Mesodermal cell (in vitro differentiated cells): Measurements from ENCODE around the gene MUC3A.

Experiments
- H3K27ac ChIP-seq: 2 replicates; pipeline ENCODE4 v1.7.0; 2013; ENCODE audit warnings: mild to moderate bottlenecking, low read depth, low read length, moderate library complexity; ENCODE audit not compliant: severe bottlenecking
- H3K36me3 ChIP-seq: 2 replicates; pipeline ENCODE4 v1.7.1; 2013; ENCODE audit warnings: mild to moderate bottlenecking, low read length, moderate library complexity; ENCODE audit not compliant: control insufficient read depth, insufficient read depth
- H3K4me1 ChIP-seq: one replicate; pipeline ENCODE4 v1.7.1; 2013; ENCODE audit warnings: mild to moderate bottlenecking, low read length; ENCODE audit not compliant: insufficient read depth, control insufficient read depth, poor library complexity, severe bottlenecking
- H3K4me3 ChIP-seq: 2 replicates; pipeline ENCODE4 v1.7.0; 2013; ENCODE audit warnings: low read length, control low read depth, mild to moderate bottlenecking; ENCODE audit not compliant: insufficient read depth, poor library complexity, severe bottlenecking; ENCODE audit errors: extremely low read depth
- H3K9me3 ChIP-seq: 2 replicates; pipeline ENCODE4 v1.7.1; 2013; ENCODE audit warnings: mild to moderate bottlenecking, low read length, moderate library complexity; ENCODE audit not compliant: control insufficient read depth
- WGBS, 2 experiments: methylation state at CpG; one replicate each; pipeline ENCODE4 v1.1.5; 2013; ENCODE audit warnings: missing lambda C conversion rate in 2 of 2; ENCODE audit not compliant: insufficient coverage in 2 of 2; 5-methylcytosine and 5-hydroxymethylcytosine counted together

The MUC3A gene

DNA sequence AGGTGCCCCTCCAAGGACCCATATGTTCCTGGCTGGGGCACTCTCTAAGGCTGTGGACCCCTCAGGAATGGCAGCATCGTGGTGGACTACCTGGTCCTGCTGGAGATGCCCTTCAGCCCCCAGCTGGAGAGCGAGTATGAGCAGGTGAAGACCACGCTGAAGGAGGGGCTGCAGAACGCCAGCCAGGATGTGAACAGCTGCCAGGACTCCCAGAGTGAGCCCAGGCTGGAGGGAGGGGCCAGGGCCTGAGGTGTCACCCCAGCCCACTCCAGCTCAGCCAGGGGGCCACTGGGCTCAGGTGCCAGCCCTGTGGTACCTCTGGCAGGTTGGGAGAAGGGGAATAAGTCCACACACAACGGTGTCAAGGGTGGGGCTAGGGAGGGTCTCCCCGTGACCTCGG lies 15.3 kb downstream of the MUC3A start:
- Histone ChIP-seq H3K27ac (no peak overlapping the region), H3K9me3 (no peaks in the 10 kb centered on the region), H3K36me3 (no peaks in the 10 kb centered on the region), H3K4me1 (peaks cover 6% of the 10 kb centered on the region), H3K4me3 (no peak overlapping the region)
- 73 to 75% methylated on average over 7 of the region's 7 CpGs for WGBS, 2 experiments

DNA sequence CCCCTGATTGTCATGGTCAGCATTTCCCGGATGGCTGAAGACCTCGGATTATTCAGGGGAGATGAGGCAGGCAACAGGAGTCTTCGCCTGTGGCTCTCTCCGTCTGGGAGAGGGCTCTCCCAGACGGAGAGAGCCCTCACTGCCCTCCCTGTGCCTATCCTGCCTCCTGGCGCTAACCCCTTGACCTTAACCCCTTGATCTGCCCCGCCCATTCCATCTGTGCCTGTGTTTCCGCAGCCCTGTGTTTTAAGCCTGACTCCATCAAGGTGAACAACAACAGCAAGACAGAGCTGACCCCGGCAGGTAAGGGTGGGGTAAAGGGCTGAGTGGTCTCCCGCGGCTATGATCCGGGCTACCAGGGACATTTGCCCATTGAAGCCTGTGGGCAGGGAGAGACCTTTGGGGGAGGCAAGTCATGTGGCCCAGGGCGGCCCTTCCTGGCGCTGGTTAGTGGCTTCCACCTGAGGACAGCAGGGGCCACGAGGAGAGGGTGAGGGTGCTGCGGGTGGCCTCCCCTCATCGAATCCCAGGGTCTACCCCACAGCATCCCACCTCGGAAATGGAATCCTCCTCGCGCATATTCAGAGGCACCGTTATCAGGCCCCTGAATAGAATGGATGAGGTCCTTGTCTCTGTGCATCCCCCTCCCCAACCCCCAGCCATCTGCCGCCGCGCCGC lies 15.8 kb downstream of the MUC3A start:
- Histone ChIP-seq H3K9me3 (no peaks in the 10 kb centered on the region), H3K4me1 (peaks cover 6% of the 10 kb centered on the region), H3K27ac (no peak overlapping the region), H3K4me3 (peak overlapping the region; percentile 34), H3K36me3 (no peaks in the 10 kb centered on the region)
- 30 to 33% methylated on average over 23 to 24 of the region's 25 CpGs for WGBS, 2 experiments

DNA sequence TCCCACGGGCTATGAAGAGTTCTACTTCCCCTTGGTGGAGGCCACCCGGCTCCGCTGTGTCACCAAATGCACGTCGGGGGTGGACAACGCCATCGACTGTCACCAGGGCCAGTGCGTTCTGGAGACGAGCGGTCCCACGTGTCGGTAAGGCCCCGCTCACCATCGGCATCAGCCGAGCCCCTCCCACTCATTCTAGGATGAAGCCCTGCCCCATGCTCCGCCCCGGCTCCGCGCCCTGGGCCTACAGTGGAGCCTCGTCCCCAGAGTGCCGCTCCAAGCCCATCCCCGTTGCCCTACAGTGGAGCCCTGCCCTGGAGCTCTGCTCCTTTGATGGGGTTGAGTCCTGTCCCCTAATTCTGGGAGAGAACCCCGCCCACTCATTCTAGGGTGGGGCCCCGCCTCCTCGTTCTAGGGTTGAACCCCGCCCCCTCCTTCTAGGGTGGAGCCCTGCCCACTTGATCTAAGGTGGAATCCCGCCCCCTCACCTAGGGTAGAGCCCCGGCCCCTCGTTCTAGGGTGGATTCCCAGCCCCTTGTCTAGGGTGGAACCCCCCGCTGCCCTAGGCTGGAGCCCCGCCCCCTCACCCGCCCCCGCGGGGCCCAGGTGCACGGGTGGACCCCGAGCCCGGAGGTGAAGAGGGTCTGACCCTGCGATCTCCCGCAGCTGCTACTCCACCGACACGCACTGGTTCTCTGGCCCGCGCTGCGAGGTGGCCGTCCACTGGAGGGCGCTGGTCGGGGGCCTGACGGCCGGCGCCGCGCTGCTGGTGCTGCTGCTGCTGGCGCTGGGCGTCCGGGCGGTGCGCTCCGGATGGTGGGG lies 16.6 kb downstream of the MUC3A start:
- Histone ChIP-seq H3K4me3 (peak overlapping the region; percentile 34), H3K36me3 (no peaks in the 10 kb centered on the region), H3K4me1 (peaks cover 6% of the 10 kb centered on the region), H3K27ac (no peak overlapping the region), H3K9me3 (no peaks in the 10 kb centered on the region)
- 1 to 2% methylated on average over 54 to 57 of the region's 58 CpGs for WGBS, 2 experiments

DNA sequence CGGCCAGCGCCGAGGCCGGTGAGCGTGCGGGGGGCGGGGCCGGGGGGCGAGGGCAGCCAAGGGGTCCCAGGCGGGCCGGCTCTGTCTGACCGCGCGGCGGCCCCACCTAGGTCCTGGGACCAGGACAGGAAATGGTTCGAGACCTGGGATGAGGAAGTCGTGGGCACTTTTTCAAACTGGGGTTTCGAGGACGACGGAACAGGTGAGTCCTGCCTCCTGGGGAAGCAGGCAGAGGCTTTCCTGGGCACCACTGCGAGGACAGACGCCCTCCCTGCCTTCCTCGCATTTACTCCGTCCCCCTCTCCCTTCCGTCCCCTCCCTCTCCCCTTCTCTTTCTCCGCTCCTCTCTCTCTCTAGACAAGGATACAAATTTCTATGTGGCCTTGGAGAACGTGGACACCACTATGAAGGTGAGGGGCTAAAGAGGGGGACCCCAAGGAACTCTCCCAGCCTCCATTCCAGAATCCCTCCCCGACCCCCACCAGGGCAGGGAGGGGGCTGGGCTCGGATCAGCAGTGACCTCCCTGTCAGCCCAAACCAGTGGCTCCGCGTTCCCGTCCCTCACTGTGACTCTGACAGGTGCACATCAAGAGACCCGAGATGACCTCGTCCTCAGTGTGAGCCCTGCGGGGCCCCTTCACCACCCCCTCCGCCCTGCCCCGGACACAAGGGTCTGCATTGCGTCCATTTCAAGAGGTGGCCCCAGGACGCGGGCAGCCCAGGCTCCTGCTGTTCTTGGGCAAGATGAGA lies 17.4 kb downstream of the MUC3A start:
- Histone ChIP-seq H3K4me3 (peak overlapping the region; percentile 34), H3K4me1 (peaks cover 6% of the 10 kb centered on the region), H3K36me3 (no peaks in the 10 kb centered on the region), H3K9me3 (no peaks in the 10 kb centered on the region), H3K27ac (no peak overlapping the region)
- 15% methylated on average over 36 to 39 of the region's 40 CpGs for WGBS, 2 experiments

DNA sequence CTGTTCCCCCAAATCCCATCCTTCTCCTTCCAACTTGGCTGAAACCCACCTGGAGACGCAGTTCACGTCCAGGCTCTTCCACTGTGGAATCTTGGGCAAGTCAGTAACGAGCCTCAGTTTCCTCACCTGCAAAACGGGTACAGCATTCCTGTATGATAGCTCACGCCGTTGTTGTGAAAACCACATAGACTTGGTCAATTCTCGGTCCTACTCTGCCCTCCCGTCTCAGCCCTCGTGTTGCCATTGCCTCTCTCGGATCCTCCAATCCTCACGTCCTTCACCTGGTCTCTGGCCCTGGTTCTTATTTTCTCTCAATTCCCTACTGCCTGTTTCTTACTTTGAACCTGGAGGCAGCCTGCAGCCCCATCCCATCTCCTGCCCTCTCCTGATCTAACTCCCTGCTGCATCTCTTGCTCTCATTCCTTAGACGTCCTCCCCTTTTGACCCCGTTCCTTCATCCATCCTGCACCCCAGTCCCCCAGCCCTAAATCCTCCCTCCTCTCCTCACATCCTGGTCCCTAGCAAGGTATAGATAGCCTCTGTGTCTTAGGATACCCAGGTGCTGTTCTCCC lies 18.0 kb downstream of the MUC3A start:
- no peaks in the 10 kb centered on the region for H3K36me3 ChIP-seq
- WGBS, 2 experiments: 55 to 57% methylated on average over 13 of the region's 13 CpGs
- H3K4me1 ChIP-seq: peaks cover 6% of the 10 kb centered on the region
- H3K9me3 ChIP-seq: no peaks in the 10 kb centered on the region
- H3K4me3 ChIP-seq: no peak overlapping the region
- no peak overlapping the region for H3K27ac ChIP-seq

GRCh38 chr7:100968031-100968430 lies 18.7 kb downstream of the MUC3A start:
- Histone ChIP-seq H3K4me1 (peaks cover 6% of the 10 kb centered on the region), H3K4me3 (no peak overlapping the region), H3K27ac (no peak overlapping the region), H3K36me3 (no peaks in the 10 kb centered on the region), H3K9me3 (no peaks in the 10 kb centered on the region)
- WGBS, 2 experiments: 31 to 33% methylated on average over 4 to 5 of the region's 6 CpGs

DNA sequence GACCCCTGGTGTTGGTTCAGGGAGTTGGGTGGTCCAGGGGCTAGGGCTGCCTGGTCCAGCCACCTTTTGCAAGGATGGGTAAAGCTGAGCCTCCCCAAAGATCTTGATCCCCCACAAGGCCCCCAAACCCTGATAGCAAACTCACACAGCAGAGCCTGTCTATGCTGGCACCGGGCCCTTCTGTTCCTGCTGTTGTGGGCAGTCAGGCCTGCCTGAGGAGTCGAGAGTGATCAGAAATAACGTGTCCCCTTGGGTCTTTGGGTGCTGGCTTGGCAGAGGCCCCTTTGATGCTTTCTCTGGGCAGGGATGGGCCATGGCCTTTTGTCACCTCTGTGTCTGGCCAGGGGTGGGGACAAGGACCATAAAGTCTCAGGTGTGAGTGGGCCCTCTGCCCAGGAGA lies 19.3 kb downstream of the MUC3A start:
- H3K27ac ChIP-seq: no peak overlapping the region
- WGBS, 2 experiments: 62 to 72% methylated on average over 3 of the region's 3 CpGs
- no peaks in the 10 kb centered on the region for H3K9me3 ChIP-seq
- H3K4me3 ChIP-seq: no peak overlapping the region
- no peaks in the 10 kb centered on the region for H3K36me3 ChIP-seq
- peaks cover 6% of the 10 kb centered on the region for H3K4me1 ChIP-seq

GRCh38 chr7:100969066-100969615 lies 19.8 kb downstream of the MUC3A start, which contains the start of gene MUC12:
TSS of gene MUC12 (plus strand) at chr7:100969565. CDS start at chr7:100969623, 58 bp downstream.
- Histone ChIP-seq H3K27ac (no peak within 1 kb of the TSS), H3K4me3 (no peak within 1 kb of the TSS), H3K36me3 (no peaks in the 10 kb centered on the region), H3K4me1 (peaks cover 6% of the 10 kb centered on the region), H3K9me3 (no peaks in the 10 kb centered on the region)
- 79 to 83% methylated on average over 9 to 12 of the region's 12 CpGs for WGBS, 2 experiments

GRCh38 chr7:100971111-100972001 lies 22.0 kb downstream of the MUC3A start:
- Histone ChIP-seq H3K36me3 (no peaks in the 10 kb centered on the region), H3K27ac (no peak overlapping the region), H3K4me1 (no peaks in the 10 kb centered on the region), H3K4me3 (no peak overlapping the region), H3K9me3 (no peaks in the 10 kb centered on the region)
- 60 to 64% methylated on average over 10 to 11 of the region's 14 CpGs for WGBS, 2 experiments
